Stomach smooth muscle (tissue), 2 donors: Measurements from ENCODE around the gene DTX3L.

ENCODE experiments used
- H3K27ac ChIP-seq: one replicate; pipeline ENCODE4 v1.7.0; 2013; ENCODE audit warnings: mild to moderate bottlenecking, low read length, inconsistent platforms
- H3K27me3 ChIP-seq, 2 donors: one replicate each; pipeline ENCODE4 v1.7.0; 2013; ENCODE audit warnings: low read length in 2 of 2; ENCODE audit not compliant: insufficient read depth in 2 of 2, control insufficient read depth in 1 of 2
- H3K36me3 ChIP-seq, 2 donors: one replicate each; pipeline ENCODE4 v1.7.0; 2013; ENCODE audit warnings: low read length in 2 of 2; ENCODE audit not compliant: control insufficient read depth in 2 of 2, insufficient read depth in 2 of 2
- H3K4me1 ChIP-seq: one replicate; pipeline ENCODE4 v1.7.0; 2013; ENCODE audit warnings: low read length; ENCODE audit not compliant: control insufficient read depth, insufficient read depth
- H3K4me3 ChIP-seq, 2 donors: one replicate each; pipeline ENCODE4 v1.7.0; 2013; ENCODE audit warnings: low read length in 2 of 2
- H3K9ac ChIP-seq, 2 donors: one replicate each; pipeline ENCODE4 v1.7.0; 2013; ENCODE audit warnings: low read length in 2 of 2, mild to moderate bottlenecking in 1 of 2
- H3K9me3 ChIP-seq, 2 donors: one replicate each; pipeline ENCODE4 v1.7.0; 2013; ENCODE audit warnings: low read length in 2 of 2; ENCODE audit not compliant: control insufficient read depth in 2 of 2
- donor health status: healthy.
- donor health status: Pancreatic carcinoma.

Gene DTX3L

GRCh38 chr3:122535964-122536631, 28.0 kb upstream of the DTX3L start:
- Histone ChIP-seq H3K36me3 (peaks cover 49 to 50% of the 10 kb centered on the region in 2 donors), H3K9me3 (no peaks in the 10 kb centered on the region), H3K4me1 (no peaks in the 10 kb centered on the region), H3K4me3 (no peak overlapping the region), H3K9ac (no peak overlapping the region), H3K27me3 (no peaks in the 10 kb centered on the region), H3K27ac (no peak overlapping the region)

GRCh38 chr3:122536632-122537001, 27.5 kb upstream of the DTX3L start:
- H3K27me3 ChIP-seq, result no peaks in the 10 kb centered on the region
- H3K27ac ChIP-seq, result no peak overlapping the region
- no peak overlapping the region for H3K4me3 ChIP-seq
- H3K9ac ChIP-seq, result no peak overlapping the region
- no peaks in the 10 kb centered on the region for H3K9me3 ChIP-seq
- H3K36me3 ChIP-seq, result peaks cover 50 to 51% of the 10 kb centered on the region in 2 donors
- no peaks in the 10 kb centered on the region for H3K4me1 ChIP-seq

- no peak overlapping the region for H3K27ac ChIP-seq
- no peak overlapping the region for H3K9ac ChIP-seq
- no peaks in the 10 kb centered on the region for H3K27me3 ChIP-seq
- H3K4me1 ChIP-seq, result no peaks in the 10 kb centered on the region
- H3K9me3 ChIP-seq, result no peaks in the 10 kb centered on the region
- peaks cover 31 to 35% of the 10 kb centered on the region in 2 donors for H3K36me3 ChIP-seq
- H3K4me3 ChIP-seq, result no peak overlapping the region
These were observed 25.1 kb upstream of the DTX3L start for GRCh38 chr3:122538956-122539490.

GRCh38 chr3:122546151-122546550, 18.0 kb upstream of the DTX3L start:
- no peaks in the 10 kb centered on the region for H3K27me3 ChIP-seq
- H3K4me3 ChIP-seq, result no peak overlapping the region
- H3K9me3 ChIP-seq, result no peaks in the 10 kb centered on the region
- H3K36me3 ChIP-seq, result peaks cover 31 to 34% of the 10 kb centered on the region in 2 donors
- H3K27ac ChIP-seq, result no peak overlapping the region
- H3K4me1 ChIP-seq, result no peaks in the 10 kb centered on the region
- no peak overlapping the region for H3K9ac ChIP-seq

GRCh38 chr3:122548076-122548475, 16.1 kb upstream of the DTX3L start:
- Histone ChIP-seq H3K27ac (no peak overlapping the region), H3K4me1 (no peaks in the 10 kb centered on the region), H3K4me3 (no peak overlapping the region), H3K9ac (no peak overlapping the region), H3K9me3 (no peaks in the 10 kb centered on the region), H3K36me3 (peaks cover 31 to 36% of the 10 kb centered on the region in 2 donors), H3K27me3 (no peaks in the 10 kb centered on the region)

GRCh38 chr3:122548619-122549018, 15.5 kb upstream of the DTX3L start:
- Histone ChIP-seq H3K9me3 (no peaks in the 10 kb centered on the region), H3K27ac (no peak overlapping the region), H3K36me3 (peaks cover 31 to 36% of the 10 kb centered on the region in 2 donors), H3K9ac (no peak overlapping the region), H3K27me3 (no peaks in the 10 kb centered on the region), H3K4me3 (no peak overlapping the region), H3K4me1 (no peaks in the 10 kb centered on the region)

- no peak overlapping the region for H3K9ac ChIP-seq
- H3K4me3 ChIP-seq, result no peak overlapping the region
- no peak overlapping the region for H3K27ac ChIP-seq
- no peaks in the 10 kb centered on the region for H3K27me3 ChIP-seq
- no peaks in the 10 kb centered on the region for H3K9me3 ChIP-seq
- peaks cover 32 to 47% of the 10 kb centered on the region in 2 donors for H3K36me3 ChIP-seq
- no peaks in the 10 kb centered on the region for H3K4me1 ChIP-seq
These were observed 11.0 kb upstream of the DTX3L start for GRCh38 chr3:122553171-122553570.

GRCh38 chr3:122555275-122556071, 8.7 kb upstream of the DTX3L start:
- Histone ChIP-seq H3K36me3 (peaks cover 30 to 48% of the 10 kb centered on the region in 2 donors), H3K4me3 (no peak overlapping the region), H3K4me1 (no peaks in the 10 kb centered on the region), H3K9me3 (no peaks in the 10 kb centered on the region), H3K9ac (no peak overlapping the region), H3K27ac (no peak overlapping the region), H3K27me3 (no peaks in the 10 kb centered on the region)

GRCh38 chr3:122557356-122557755, 6.8 kb upstream of the DTX3L start:
- Histone ChIP-seq H3K9me3 (no peaks in the 10 kb centered on the region), H3K27me3 (no peaks in the 10 kb centered on the region), H3K4me1 (no peaks in the 10 kb centered on the region), H3K27ac (no peak overlapping the region), H3K9ac (no peak overlapping the region), H3K36me3 (peaks cover 28 to 37% of the 10 kb centered on the region in 2 donors), H3K4me3 (no peak overlapping the region)

GRCh38 chr3:122558605-122559004, 5.5 kb upstream of the DTX3L start:
- Histone ChIP-seq H3K9me3 (no peaks in the 10 kb centered on the region), H3K9ac (no peak overlapping the region), H3K4me1 (peaks cover 9% of the 10 kb centered on the region), H3K36me3 (peaks cover 28 to 37% of the 10 kb centered on the region in 2 donors), H3K27me3 (no peaks in the 10 kb centered on the region), H3K27ac (no peak overlapping the region), H3K4me3 (no peak overlapping the region)

- H3K9me3 ChIP-seq, result no peaks in the 10 kb centered on the region
- H3K9ac ChIP-seq, result no peak overlapping the region
- H3K27me3 ChIP-seq, result no peaks in the 10 kb centered on the region
- H3K4me1 ChIP-seq, result peaks cover 13% of the 10 kb centered on the region
- peaks cover 25 to 32% of the 10 kb centered on the region in 2 donors for H3K36me3 ChIP-seq
- H3K27ac ChIP-seq, result no peak overlapping the region
- H3K4me3 ChIP-seq, result no peak overlapping the region
These were observed 4.2 kb upstream of the DTX3L start for GRCh38 chr3:122559906-122560305.
